ENCODE data around the gene RGS7.

- TF ChIP-seq, protein P1, sequence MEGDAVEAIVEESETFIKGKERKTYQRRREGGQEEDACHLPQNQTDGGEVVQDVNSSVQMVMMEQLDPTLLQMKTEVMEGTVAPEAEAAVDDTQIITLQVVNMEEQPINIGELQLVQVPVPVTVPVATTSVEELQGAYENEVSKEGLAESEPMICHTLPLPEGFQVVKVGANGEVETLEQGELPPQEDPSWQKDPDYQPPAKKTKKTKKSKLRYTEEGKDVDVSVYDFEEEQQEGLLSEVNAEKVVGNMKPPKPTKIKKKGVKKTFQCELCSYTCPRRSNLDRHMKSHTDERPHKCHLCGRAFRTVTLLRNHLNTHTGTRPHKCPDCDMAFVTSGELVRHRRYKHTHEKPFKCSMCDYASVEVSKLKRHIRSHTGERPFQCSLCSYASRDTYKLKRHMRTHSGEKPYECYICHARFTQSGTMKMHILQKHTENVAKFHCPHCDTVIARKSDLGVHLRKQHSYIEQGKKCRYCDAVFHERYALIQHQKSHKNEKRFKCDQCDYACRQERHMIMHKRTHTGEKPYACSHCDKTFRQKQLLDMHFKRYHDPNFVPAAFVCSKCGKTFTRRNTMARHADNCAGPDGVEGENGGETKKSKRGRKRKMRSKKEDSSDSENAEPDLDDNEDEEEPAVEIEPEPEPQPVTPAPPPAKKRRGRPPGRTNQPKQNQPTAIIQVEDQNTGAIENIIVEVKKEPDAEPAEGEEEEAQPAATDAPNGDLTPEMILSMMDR (IDR thresholded peaks at IDR 0.05): no peak
- no peak for TF ChIP-seq EP300 (IDR thresholded peaks at IDR 0.05)
- TF ChIP-seq POLR2A (IDR thresholded peaks at IDR 0.05; ENCODE audit: low read depth): no peak
Measured at GRCh38 chr1:241299347-241299746, 57.7 kb downstream of the RGS7 start.

Measured in esophagus muscularis mucosa (tissue), 4 donors.